Stromal cell of bone marrow (primary cell): ENCODE data around the gene RPL7A.
A peak's percentile ranks its signal among the peaks of the same experiment; 100 is the strongest.

Experiments
- DNase-seq: peaks from one replicate; pipeline ENCODE4 v3.0.0-alpha.2; 2012; ENCODE audit warnings: low read depth

RPL7A gene

DNA sequence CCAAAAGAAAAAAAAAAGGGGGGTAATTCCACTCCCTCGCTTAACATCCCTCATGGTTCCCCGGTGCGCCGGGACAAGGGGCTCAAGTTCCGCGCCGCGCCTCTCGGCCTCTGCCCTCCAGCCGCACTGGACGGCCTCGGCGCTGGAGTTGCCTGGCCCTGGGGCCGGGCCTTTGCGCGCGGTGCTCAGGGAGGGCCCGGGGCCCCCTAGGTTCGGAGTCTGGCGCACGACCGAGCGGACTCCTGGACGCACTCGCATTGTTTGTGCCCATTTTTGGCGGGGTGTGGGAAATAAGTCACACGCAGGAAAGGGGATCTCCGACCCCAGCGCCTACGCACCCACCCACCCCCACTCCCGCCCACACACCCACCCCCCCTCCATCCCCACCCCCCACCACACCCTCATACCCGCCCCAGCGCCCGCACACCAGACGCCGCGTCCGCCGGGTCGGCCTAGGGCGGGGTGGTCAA, 468 bp upstream of the RPL7A start:
- no peak for DNase-seq

- no peak for DNase-seq
Measured at GRCh38 chr9:133348718-133349573, 928 bp downstream of the RPL7A start.

- no peak for DNase-seq
Measured at GRCh38 chr9:133349965-133350616, 2.1 kb downstream of the RPL7A start.

DNA sequence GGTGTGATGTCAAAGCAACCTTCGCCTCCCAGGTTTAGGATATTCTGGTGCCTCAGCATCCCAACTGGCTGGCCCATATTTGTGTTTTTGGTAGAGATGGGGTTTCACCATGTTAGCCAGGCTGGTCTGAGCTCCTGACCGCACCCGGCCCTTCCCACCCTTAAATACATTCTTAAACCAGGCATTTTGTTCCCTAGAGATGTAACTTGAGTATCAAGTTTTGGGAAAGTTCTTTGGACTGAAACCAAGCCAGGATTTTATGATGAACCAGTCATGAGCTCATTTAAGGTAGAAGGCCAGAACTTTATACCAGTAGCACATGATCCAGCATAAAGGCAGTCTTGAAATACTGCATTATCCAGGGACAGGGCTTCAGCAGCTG, 3.5 kb downstream of the RPL7A start:
- DNase-seq = peak; percentile 80

DNA sequence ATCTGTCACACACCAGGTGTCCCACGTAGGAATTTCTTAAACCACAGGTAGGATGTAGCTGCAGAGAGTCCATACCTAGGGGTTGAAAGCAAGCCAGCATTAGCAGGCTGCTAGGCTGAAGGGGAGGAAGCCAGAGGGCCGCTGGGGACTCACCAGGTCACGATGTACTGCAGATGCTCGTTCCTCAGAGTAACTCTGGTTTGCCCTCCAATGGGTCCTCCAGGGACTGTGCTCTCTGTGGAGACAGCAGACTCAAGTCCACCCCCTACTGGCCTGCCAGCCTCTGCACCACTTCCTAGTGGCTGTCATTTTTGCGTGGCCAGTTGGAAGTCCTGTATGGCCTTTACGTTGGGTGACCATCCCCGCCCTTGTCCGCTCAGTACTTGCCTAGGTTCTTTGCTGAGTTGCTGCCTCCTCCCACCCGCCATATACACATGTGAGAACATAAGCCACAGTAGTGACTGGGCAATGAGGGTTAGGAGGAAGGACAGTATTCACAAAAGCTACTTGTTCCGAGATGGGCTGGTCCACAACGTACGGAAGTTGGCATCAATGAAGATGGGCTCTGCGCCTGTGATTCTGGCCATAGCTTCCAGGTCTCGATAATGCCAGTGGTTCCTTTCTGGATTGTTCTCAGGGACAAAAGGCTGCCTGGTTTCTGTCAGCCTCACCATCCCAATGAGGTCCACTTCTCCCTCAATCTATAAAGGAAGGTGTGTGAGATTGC, 4.1 kb downstream of the RPL7A start:
- no peak for DNase-seq

- DNase-seq = no peak
Measured at GRCh38 chr9:133352635-133353340, 4.8 kb downstream of the RPL7A start.

GRCh38 chr9:133353548-133353947, 5.5 kb downstream of the RPL7A start:
- DNase-seq = no peak

DNA sequence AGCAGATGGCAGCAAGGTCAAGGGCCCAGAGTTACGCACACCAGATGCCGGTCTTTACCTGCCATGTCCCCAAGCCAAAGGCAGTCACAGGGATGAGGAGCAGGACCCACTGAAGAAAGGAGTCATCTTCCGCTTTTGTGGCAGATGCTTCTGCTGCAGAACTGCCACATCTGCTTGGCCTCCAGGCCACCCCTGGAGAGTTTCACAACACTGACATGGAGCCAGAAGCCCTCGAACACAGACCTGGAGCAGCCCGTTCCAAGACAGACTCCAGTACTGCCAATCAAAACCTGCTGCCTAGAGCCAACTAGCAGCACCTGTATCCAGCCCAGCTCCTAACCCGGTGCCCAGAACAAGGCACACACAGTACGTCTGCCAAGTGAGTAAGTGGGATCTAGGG, 6.7 kb downstream of the RPL7A start:
- no peak for DNase-seq

DNA sequence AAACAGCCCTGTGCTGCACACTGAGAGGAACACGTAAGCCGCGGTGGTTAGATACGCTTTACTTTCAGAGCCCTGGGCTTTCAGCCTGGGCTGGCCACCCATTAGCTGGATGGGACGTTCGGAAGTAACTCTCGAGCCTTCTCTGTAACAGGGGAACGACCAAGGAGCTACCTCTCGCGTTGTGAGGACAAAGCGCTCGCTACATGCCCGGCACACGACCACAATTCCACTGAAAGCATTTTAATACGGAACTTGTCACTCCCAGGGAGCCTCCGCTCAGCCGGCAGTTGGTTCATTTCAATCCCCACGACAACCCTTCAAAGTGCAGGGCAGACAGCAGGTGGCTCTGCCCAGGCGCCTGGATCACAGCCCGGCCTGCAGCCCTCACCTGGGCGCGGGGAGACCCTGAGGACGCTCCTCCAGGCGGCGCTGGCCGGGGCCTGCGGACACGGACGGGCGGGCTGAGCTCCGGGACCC, 7.9 kb downstream of the RPL7A start:
- no peak for DNase-seq

DNA sequence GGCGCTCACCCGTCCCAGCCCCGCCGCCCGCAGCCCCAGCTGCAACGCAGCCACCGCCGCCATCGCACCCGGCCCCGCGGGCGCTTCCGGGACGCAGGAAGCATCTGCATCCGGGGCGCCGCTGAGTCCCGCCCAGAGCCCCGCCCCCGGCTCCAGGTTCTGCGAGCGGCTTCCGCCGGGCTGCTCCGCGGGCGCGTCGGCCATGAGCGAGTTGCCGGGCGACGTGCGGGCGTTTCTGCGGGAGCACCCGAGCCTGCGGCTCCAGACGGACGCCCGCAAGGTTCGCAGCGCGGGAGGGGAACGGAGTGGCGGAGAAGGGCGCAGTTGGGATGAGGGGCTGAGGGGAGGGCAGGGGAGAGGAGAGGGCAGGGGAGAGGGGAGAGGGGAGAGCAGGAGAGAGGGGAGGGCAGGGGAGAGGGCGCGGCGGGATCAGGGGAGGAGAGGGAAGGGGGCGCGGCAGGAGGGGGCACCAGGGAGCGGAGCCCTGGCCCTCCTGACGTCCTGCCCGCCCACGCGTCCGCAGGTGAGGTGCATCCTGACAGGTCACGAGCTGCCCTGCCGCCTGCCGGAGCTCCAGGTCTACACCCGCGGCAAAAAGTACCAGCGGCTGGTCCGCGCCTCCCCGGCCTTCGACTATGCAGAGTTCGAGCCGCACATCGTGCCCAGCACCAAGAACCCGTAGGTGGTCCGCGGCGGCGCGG, 8.5 kb downstream of the RPL7A start, which contains the start of the genes SURF1 and SURF2:
TSS of gene SURF1 (minus strand) at position 97 of the 701 bp plus-strand sequence. CDS start at position 63, 34 bp downstream.
TSS of gene SURF2 (plus strand) at position 160 of the 701 bp plus-strand sequence. CDS start at position 203, 43 bp downstream.
- DNase-seq = peak; percentile 64

DNA sequence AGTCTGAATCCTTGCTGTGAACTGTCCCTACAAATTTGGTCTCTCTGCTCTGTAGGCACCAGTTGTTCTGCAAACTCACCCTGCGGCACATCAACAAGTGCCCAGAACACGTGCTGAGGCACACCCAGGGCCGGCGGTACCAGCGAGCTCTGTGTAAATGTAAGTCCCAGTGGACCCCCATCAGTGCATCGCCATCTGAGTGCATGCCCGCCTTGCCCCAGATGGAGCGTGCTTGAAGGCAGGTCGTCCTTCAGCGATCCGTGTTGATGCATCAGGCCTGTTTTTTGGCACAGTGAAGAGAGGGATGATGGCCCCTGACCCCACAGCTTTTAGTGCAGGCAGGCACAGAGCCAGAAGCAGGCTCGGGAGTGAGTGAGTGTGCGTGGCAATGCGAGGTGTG, 9.6 kb downstream of the RPL7A start:
- DNase-seq = no peak

DNA sequence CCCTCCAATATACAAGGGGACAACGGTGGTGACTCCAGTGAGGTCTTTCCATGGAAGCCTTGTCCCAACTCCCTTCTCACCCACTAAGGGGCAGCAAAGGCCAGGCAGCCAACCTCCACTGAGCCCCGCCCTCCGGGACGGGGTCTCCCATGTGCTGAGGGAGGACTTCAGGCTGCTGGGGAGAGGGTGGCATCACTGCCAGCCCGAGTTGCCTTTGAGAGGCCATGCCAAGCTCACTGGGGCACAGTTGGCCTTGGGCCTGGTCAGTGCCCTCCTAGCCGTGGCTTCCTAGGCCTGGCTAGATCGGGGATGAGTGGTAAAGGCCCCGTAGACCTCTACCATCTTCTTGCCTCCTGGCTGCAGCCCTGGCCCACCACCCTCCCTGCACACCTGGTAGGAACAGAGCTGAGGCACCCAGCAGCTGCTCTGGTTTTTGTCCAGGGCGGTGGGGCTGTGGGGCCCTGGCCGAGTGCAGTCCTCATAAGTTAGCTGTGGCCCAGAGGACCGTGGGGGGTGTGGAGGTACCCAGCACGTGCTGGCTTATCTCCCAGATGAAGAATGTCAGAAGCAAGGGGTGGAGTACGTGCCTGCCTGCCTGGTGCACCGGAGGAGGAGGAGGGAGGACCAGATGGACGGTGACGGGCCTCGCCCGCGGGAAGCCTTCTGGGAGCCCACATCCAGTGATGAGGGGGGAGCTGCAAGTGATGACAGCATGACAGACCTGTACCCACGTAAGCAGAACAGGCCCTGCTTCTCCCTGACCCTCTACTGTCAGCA, 11.6 kb downstream of the RPL7A start:
- no peak for DNase-seq

- DNase-seq = no peak
Measured at GRCh38 chr9:133360400-133361393, 12.7 kb downstream of the RPL7A start.

GRCh38 chr9:133361507-133362092, 13.6 kb downstream of the RPL7A start:
- DNase-seq = no peak

DNA sequence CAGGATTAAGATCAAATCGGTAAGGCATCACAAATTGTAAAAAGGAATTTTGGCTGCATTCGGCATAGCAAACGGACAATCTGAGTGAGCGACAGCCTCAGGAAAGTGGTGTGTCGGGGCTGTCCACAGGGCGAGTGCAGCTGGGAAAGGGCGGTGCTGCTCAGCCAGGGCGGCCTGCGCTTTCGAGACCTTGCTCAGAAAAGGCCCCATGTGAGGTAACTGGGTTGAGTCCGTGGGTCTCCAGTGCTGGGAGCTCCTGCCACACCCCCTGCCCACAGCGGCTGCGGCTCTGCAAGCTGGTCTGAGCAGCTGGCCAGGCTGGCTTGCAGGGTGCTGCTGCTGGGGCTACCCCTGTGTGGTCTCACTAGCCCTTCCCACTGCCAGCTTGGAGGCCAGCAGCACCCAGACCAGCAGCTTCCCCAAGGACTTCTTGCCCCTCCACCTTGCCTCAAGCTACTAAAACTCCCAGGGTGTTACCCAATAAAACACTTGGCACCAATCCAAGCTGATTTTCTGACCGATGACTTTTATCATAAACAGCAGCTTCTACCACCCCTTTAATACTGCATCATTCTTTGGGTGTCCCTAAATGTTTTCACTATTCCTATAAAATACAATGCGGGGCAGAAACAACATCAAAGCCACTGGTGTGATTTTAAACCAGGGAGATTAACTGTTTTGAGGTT, 14.5 kb downstream of the RPL7A start:
- no peak for DNase-seq

GRCh38 chr9:133366435-133366834, 18.4 kb downstream of the RPL7A start:
- no peak for DNase-seq

DNA sequence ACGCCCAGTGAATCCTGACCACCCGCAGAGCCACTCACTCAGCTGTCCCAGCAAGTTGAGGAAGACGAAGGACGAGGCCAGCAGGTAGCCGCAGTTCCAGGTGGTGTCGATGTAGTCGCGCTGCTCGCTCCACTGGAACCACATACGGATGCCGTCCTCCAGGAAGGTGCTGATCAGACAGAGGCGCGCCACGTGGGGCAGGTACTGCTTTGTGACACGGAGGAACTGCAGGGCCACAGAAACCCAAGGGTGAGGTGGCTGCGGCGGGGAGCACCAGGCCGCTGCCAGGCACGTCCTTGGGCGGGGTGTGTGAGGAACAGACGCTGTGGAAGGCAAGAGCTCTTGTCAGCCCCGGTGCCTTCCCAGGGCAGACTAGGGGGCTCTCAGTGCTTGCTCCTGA, 19.2 kb downstream of the RPL7A start:
- no peak for DNase-seq

DNA sequence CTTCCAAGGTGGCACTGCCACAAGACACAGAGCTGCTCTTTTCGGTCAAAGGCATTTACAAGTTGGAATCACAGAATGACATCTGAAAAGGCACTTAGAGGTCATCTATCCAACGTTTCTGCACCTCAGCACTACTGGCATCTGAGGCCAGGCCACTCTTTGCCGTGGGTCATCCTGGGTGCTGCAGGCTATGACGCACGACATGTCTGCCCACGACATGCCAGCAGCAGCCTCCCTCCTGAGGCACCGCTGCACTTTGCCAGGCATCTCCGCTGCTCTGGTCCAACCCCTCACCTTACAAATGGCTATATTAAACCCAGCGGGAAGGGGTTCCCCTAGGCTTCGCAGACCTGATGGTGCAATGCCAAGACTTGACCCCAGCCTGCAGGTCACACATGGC, 19.8 kb downstream of the RPL7A start:
- DNase-seq = no peak
